ENCODE results near the gene BCAS1. TPM values are rescaled to one million over a fixed set of nuclear protein-coding genes. Genes with fewer than 3 reads are reported as not detected.

The BCAS1 gene
- total RNA-seq, 2 experiments from 2014 or later, result 0.16 to 0.19 TPM

DNA sequence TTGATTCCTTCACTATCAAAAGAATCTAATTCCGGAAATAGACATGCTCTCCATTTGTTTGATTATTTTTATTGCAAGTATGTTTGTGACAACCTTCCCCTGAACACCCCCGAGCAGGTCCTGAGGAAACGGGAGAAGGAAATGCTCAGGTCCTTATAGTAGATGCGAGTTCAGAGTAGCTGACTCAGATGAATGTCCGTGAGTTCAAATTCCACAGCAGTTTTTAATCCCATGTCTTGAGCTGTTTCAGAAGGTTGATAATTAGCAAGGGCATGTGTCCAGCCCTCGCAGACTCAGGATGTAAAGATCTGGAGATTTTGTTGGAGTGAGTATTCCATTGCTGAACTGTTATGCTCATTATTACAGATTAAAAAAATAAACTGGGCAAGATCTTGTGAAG lies 169.3 kb downstream of the BCAS1 start:
- H2AFZ ChIP-seq (ENCODE audit: low read length), result peak overlapping the region; percentile 62; the same call in 1 of the 2 replicates
- DNase-seq (ENCODE audit: low spot score), result no peak
- POLR2A ChIA-PET, result interaction anchor here (0.6 to 8.8 kb wide), 13 partner anchors 7 to 64 kb away, joined by 3 to 98 read pairs (median 8); no protein-coding TSS in a partner anchor

DNA sequence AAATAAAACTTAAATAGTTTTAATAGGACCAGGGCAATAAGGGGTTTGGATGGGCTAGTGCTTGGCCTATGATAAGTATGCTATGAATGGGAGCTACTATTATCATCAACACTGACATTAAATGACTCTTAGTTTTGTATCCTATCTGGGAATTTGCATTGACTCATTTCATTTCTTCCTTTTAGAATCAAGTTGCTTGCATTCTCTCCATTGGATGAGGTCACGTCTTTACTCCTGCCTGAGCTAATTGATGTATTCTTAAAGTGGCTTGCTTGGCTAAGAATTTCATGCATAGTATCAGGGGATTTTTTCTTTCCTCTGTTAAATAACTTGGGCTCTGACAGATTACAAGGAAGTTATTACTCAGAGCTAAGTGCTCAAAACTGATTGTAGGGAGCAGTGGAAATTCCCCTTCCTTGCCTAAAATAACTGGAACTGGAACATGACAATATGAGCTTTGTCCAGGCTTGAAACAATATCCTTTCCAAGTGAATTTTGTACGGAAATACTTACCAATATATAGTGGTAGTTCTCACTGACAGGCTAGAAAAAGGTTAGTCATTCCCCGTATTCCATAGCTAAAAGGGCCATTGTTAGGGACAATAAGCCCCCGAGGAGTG lies 169.9 kb downstream of the BCAS1 start:
- Histone ChIP-seq H3K27ac (ENCODE audit: low read depth, low read length, poor library complexity, severe bottlenecking) (peak overlapping the region; percentile 94), H4K20me1 (ENCODE audit: insufficient read depth, low read length) (no peaks in the 10 kb centered on the region), H3K4me2 (ENCODE audit: low read length) (peak overlapping the region; percentile 73), H3K4me3 (ENCODE audit: low read depth, low read length, poor library complexity, severe bottlenecking) (peak overlapping the region; percentile 47), H3K9me3 (ENCODE audit: low read length) (no peaks in the 10 kb centered on the region), H3K4me1 (ENCODE audit: insufficient read depth, low read length, poor library complexity, severe bottlenecking) (peaks cover 75% of the 10 kb centered on the region), H2AFZ (ENCODE audit: low read length) (peak overlapping the region; percentile 62; the same call in 1 of the 2 replicates), H3K9me2 (ENCODE audit: insufficient read depth, low read length) (no peaks in the 10 kb centered on the region), H3K36me3 (ENCODE audit: insufficient read depth, low read length) (no peaks in the 10 kb centered on the region), H3K79me2 (ENCODE audit: insufficient read depth, low read depth, low read length) (no peaks in the 10 kb centered on the region)
- no peak for TF ChIP-seq EZH2phosphoT487 (IDR thresholded peaks at IDR 0.05; ENCODE audit: borderline replicate concordance, low read depth, low read length)
- TF ChIP-seq, protein P1, sequence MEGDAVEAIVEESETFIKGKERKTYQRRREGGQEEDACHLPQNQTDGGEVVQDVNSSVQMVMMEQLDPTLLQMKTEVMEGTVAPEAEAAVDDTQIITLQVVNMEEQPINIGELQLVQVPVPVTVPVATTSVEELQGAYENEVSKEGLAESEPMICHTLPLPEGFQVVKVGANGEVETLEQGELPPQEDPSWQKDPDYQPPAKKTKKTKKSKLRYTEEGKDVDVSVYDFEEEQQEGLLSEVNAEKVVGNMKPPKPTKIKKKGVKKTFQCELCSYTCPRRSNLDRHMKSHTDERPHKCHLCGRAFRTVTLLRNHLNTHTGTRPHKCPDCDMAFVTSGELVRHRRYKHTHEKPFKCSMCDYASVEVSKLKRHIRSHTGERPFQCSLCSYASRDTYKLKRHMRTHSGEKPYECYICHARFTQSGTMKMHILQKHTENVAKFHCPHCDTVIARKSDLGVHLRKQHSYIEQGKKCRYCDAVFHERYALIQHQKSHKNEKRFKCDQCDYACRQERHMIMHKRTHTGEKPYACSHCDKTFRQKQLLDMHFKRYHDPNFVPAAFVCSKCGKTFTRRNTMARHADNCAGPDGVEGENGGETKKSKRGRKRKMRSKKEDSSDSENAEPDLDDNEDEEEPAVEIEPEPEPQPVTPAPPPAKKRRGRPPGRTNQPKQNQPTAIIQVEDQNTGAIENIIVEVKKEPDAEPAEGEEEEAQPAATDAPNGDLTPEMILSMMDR (conservative IDR thresholded peaks at IDR 0.05; ENCODE audit: low read length), result no peak
- no TSS peak for BruUV-seq (replicated peaks)
- no peak for DNase-seq (ENCODE audit: low spot score)
- CTCF ChIA-PET (ENCODE audit: unreplicated experiment), result interaction anchor here (0.6 to 3.3 kb wide), 3 partner anchors 11 to 30 kb away, joined by 3 to 13 read pairs (median 3); no protein-coding TSS in a partner anchor
- intact Hi-C loops (cut with micrococcal nuclease; ENCODE audit: unreplicated experiment), result no loop called here
- POLR2A ChIA-PET, result interaction anchor here (0.8 to 8.8 kb wide), 12 partner anchors 8 to 64 kb away, joined by 3 to 98 read pairs (median 9); no protein-coding TSS in a partner anchor

More for the DNA sequence above, 169.3 kb downstream of the BCAS1 start:
- no peak overlapping the region for H3K4me3 ChIP-seq (ENCODE audit: low read depth, low read length, poor library complexity, severe bottlenecking)
- no peaks in the 10 kb centered on the region for H3K9me2 ChIP-seq (ENCODE audit: insufficient read depth, low read length)
- H3K9me3 ChIP-seq (ENCODE audit: low read length), result no peaks in the 10 kb centered on the region
- H3K36me3 ChIP-seq (ENCODE audit: insufficient read depth, low read length), result no peaks in the 10 kb centered on the region
- H3K4me1 ChIP-seq (ENCODE audit: insufficient read depth, low read length, poor library complexity, severe bottlenecking), result peaks cover 74% of the 10 kb centered on the region
- TF ChIP-seq EZH2phosphoT487 (IDR thresholded peaks at IDR 0.05; ENCODE audit: borderline replicate concordance, low read depth, low read length), result no peak
- TF ChIP-seq, protein P1 (conservative IDR thresholded peaks at IDR 0.05; ENCODE audit: low read length), result no peak
- no TSS peak for BruUV-seq (replicated peaks)
- peak overlapping the region; percentile 73 for H3K4me2 ChIP-seq (ENCODE audit: low read length)
- CTCF ChIA-PET (ENCODE audit: unreplicated experiment), result interaction anchor here (0.6 to 3.3 kb wide), 3 partner anchors 11 to 31 kb away, joined by 3 to 13 read pairs (median 3); no protein-coding TSS in a partner anchor
- no peaks in the 10 kb centered on the region for H3K79me2 ChIP-seq (ENCODE audit: insufficient read depth, low read depth, low read length)
- H4K20me1 ChIP-seq (ENCODE audit: insufficient read depth, low read length), result no peaks in the 10 kb centered on the region
- intact Hi-C loops (cut with micrococcal nuclease; ENCODE audit: unreplicated experiment), result no loop called here
- H3K27ac ChIP-seq (ENCODE audit: low read depth, low read length, poor library complexity, severe bottlenecking), result no peak overlapping the region
